ENCODE measurements around the gene ITGA4. TPM values are rescaled to one million over a fixed set of nuclear protein-coding genes. Genes with fewer than 3 reads are reported as not detected.

The ITGA4 gene
- total RNA-seq, 1 experiment from 2014 or later = 2.7 TPM

GRCh38 chr2:181421464-181421863, 35.7 kb upstream of the ITGA4 start:
- Mint-ChIP-seq H3K27me3 (ENCODE audit: low read depth) (peaks cover 27% of the 10 kb centered on the region), H3K36me3 (no peaks in the 10 kb centered on the region), H3K9me3 (no peaks in the 10 kb centered on the region; the same call in 1 of the 2 replicates), H3K27ac (no peak overlapping the region), H3K4me3 (no peak overlapping the region), H3K4me1 (peaks cover 18% of the 10 kb centered on the region)
- TF ChIP-seq ZNF423 (CRISPR knock-in tag; IDR thresholded peaks at IDR 0.05) (no peak), ZNF121 (CRISPR knock-in tag; IDR thresholded peaks at IDR 0.05) (no peak), MXD4 (CRISPR knock-in tag; IDR thresholded peaks at IDR 0.05; ENCODE audit: borderline replicate concordance) (no peak), AR (CRISPR knock-in tag; IDR thresholded peaks at IDR 0.05) (no peak), MAX (CRISPR knock-in tag; IDR thresholded peaks at IDR 0.05) (no peak), STAT6 (CRISPR knock-in tag; conservative IDR thresholded peaks at IDR 0.05; ENCODE audit: low read depth) (no peak)
- DNase-seq (ENCODE audit: low spot score) (no peak), ATAC-seq (no peak)
- POLR2A ChIA-PET = no interaction called here
- CTCF ChIA-PET = no interaction called here

GRCh38 chr2:181426672-181427071, 30.5 kb upstream of the ITGA4 start:
- peaks cover 61% of the 10 kb centered on the region for H3K27me3 Mint-ChIP-seq (ENCODE audit: low read depth)

More at GRCh38 chr2:181426672-181427071, 30.5 kb upstream of the ITGA4 start:
- TF ChIP-seq OVOL2 (CRISPR knock-in tag; IDR thresholded peaks at IDR 0.05; ENCODE audit: borderline replicate concordance) (no peak), PRDM15 (CRISPR knock-in tag; IDR thresholded peaks at IDR 0.05) (no peak), ATF3 (CRISPR knock-in tag; conservative IDR thresholded peaks at IDR 0.05) (no peak), IRF1 (CRISPR knock-in tag; IDR thresholded peaks at IDR 0.05) (no peak), USF1 (CRISPR knock-in tag; IDR thresholded peaks at IDR 0.05) (no peak), HMGXB4 (CRISPR knock-in tag; IDR thresholded peaks at IDR 0.05) (no peak), ZMAT4 (CRISPR knock-in tag; IDR thresholded peaks at IDR 0.05) (no peak), IRF2 (CRISPR knock-in tag; IDR thresholded peaks at IDR 0.05; ENCODE audit: borderline replicate concordance, low read depth) (no peak), NR1H2 (CRISPR knock-in tag; IDR thresholded peaks at IDR 0.05) (no peak), JAZF1 (CRISPR knock-in tag; IDR thresholded peaks at IDR 0.05) (no peak), ZSCAN18 (CRISPR knock-in tag; IDR thresholded peaks at IDR 0.05) (no peak), ZNF396 (CRISPR knock-in tag; IDR thresholded peaks at IDR 0.05; ENCODE audit: borderline replicate concordance) (no peak), ZNF263 (CRISPR knock-in tag; IDR thresholded peaks at IDR 0.05; ENCODE audit: low read depth) (no peak), CBFB (CRISPR knock-in tag; IDR thresholded peaks at IDR 0.05; ENCODE audit: low read depth) (no peak)
- H3K36me3 Mint-ChIP-seq = no peaks in the 10 kb centered on the region
- ChIA-PET POLR2A (interaction anchor here (0.6 kb wide), 1 partner anchor 142 kb away, joined by 3 read pairs; no protein-coding TSS in a partner anchor), CTCF (no interaction called here)
- H3K4me3 Mint-ChIP-seq = no peak overlapping the region
- peaks cover 26% of the 10 kb centered on the region for H3K4me1 Mint-ChIP-seq
- peak; percentile 73; the same call in 1 of the 2 replicates for ATAC-seq
- no peak overlapping the region for H3K27ac Mint-ChIP-seq
- H3K9me3 Mint-ChIP-seq = no peaks in the 10 kb centered on the region
- DNase-seq (ENCODE audit: low spot score) = no peak
